K562 (cell line): ENCODE measurements around the gene IMMP2L. TPM values are rescaled to one million over a fixed set of nuclear protein-coding genes. Genes with fewer than 3 reads are reported as not detected.

Source experiments
- ARID4B ChIP-seq: sonication (generic); formaldehyde crosslinking; IDR thresholded peaks from 2 replicates; pipeline ENCODE4 v1.8.0; 2022; ENCODE audit warnings: mild to moderate bottlenecking, missing genetic modification reagents
- ATF2 ChIP-seq: sonication (generic); formaldehyde crosslinking; IDR thresholded peaks from 2 replicates; pipeline ENCODE4 v1.8.1; 2022; ENCODE audit warnings: missing genetic modification reagents
- GABPB1 ChIP-seq: sonication (generic); formaldehyde crosslinking; IDR thresholded peaks from 2 replicates; pipeline ENCODE4 v1.8.0; 2022; ENCODE audit warnings: mild to moderate bottlenecking, missing genetic modification reagents
- MAZ ChIP-seq, 2 experiments: fragments of 450-650 bp in 1 of 2; sonication (generic) in 1 of 2; formaldehyde crosslinking; IDR thresholded peaks in 1 of 2; conservative IDR thresholded peaks in 1 of 2; 2 replicates each; pipeline versions ENCODE4 v1.4.0 to v1.5.0; 2020; ENCODE audit warnings: mild to moderate bottlenecking in 1 of 2, missing genetic modification reagents in 1 of 2
- MCM5 ChIP-seq: fragments of 450-650 bp; IDR thresholded peaks from 2 replicates; pipeline ENCODE4 v1.6.1; 2016; ENCODE audit warnings: low read depth
- SP1 ChIP-seq: sonication (generic); formaldehyde crosslinking; IDR thresholded peaks from 2 replicates; pipeline ENCODE4 v1.8.1; 2022; ENCODE audit warnings: mild to moderate bottlenecking, missing genetic modification reagents
- SUPT5H ChIP-seq: fragments of 450-650 bp; IDR thresholded peaks from 2 replicates; pipeline ENCODE4 v1.6.1; 2016
- ZNF384 ChIP-seq: IDR thresholded peaks from 2 replicates; pipeline ENCODE4 v1.6.1; 2012; ENCODE audit warnings: low read depth, low read length, improper control_type of control experiment
- ZNF512 ChIP-seq: IDR thresholded peaks from 2 replicates; pipeline ENCODE4 v1.6.1; 2016; ENCODE audit warnings: missing genetic modification characterization, missing compliant biosample characterization
- ZNF707 ChIP-seq: fragments of 250-450 bp; sonication (Bioruptor Pico); conservative IDR thresholded peaks from 2 replicates; pipeline ENCODE4 v1.8.0; 2022; ENCODE audit warnings: inconsistent platforms, mild to moderate bottlenecking, moderate library complexity
- ZSCAN32 ChIP-seq: fragments of 450-650 bp; formaldehyde crosslinking; IDR thresholded peaks from 2 replicates; pipeline ENCODE4 v1.4.0; 2020; ENCODE audit warnings: mild to moderate bottlenecking, moderate library complexity
- polyA plus RNA-seq, 8 experiments: library from polyadenylated mRNA; depleted of rRNA in 4 of 8; stranded (reverse) in 5 of 8; unstranded in 3 of 8; fragments of >200 nt; fragmentation: Nextera tagmentation in 2 of 8; fragmentation: Illumina TruSeq in 1 of 8; extraction: Ambion mirVana in 2 of 8; extraction: Trizol in 1 of 8; gene quantifications; 2 replicates each; pipeline versions ENCODE4 v1.2.1 to v1.2.3, GENCODE V29; 2011 to 2014; ENCODE audit warnings: inconsistent platforms in 1 of 8, missing spikeins in 1 of 8
- total RNA-seq, 7 experiments: library from RNA; depleted of rRNA in 6 of 7; stranded (reverse); fragments of >200 nt in 6 of 7; fragmentation: Illumina TruSeq in 2 of 7; extraction: Trizol in 2 of 7; gene quantifications; 2 replicates each; pipeline versions ENCODE4 v1.2.1 to v1.2.3, GENCODE V29; 2011 to 2021; ENCODE audit warnings: low replicate concordance in 1 of 7

IMMP2L gene
- total and polyA plus RNA-seq, 9 of the 15 experiments (the other 6 are each of a cell fraction or from before 2014, with no cell fraction given) = 29.7 to 116 (median 53.0) TPM

GRCh38 chr7:111560773-111561653 lies 1.3 kb downstream of the IMMP2L start (continued):
- TF ChIP-seq ATF2 (CRISPR knock-in tag) = no peak
- TF ChIP-seq ZNF384 = no peak
- no peak for TF ChIP-seq SUPT5H
- no peak for TF ChIP-seq ZNF512 (tag)
- no peak for TF ChIP-seq ZSCAN32 (CRISPR knock-in tag)
- 0 out of 2 replicates have a peak, but pooled peaks have one; percentile 15 for TF ChIP-seq SP1 (CRISPR knock-in tag)
- no peak for TF ChIP-seq ZNF707 (CRISPR knock-in tag)
- no peak for TF ChIP-seq MAZ (CRISPR knock-in tag; conservative IDR thresholded peaks at IDR 0.05 in 1 of 2, IDR thresholded peaks at IDR 0.05 in 1 of 2)
- TF ChIP-seq MCM5 = no peak
- TF ChIP-seq ARID4B (CRISPR knock-in tag) = no peak
- TF ChIP-seq GABPB1 (CRISPR knock-in tag) = no peak
